ENCODE results near the gene GART.
"Not testable (repeated sequence)": the region's sequence is repeated elsewhere in the genome, so short reads cannot be mapped to it uniquely, and the experiment has no call there.

Gene GART

GRCh38 chr21:33511639-33512038 lies 30.3 kb downstream of the GART start:
- DNase-seq = no peak

GRCh38 chr21:33510826-33511225 lies 31.1 kb downstream of the GART start:
- DNase-seq = no peak

GRCh38 chr21:33507003-33507402 lies 34.9 kb downstream of the GART start:
- not testable (repeated sequence) for DNase-seq

GRCh38 chr21:33505833-33506232 lies 36.1 kb downstream of the GART start:
- no peak for DNase-seq

- no peak for DNase-seq
Observed at GRCh38 chr21:33496345-33496744, 45.6 kb downstream of the GART start.

- DNase-seq = no peak
Observed at GRCh38 chr21:33495743-33496142, 46.2 kb downstream of the GART start.

- no peak for DNase-seq
Observed at GRCh38 chr21:33493756-33494155, 48.2 kb downstream of the GART start.

- DNase-seq = no peak
Observed at GRCh38 chr21:33492571-33492970, 49.3 kb downstream of the GART start.

- peak; percentile 96 for DNase-seq
Observed at GRCh38 chr21:33491373-33492102, 50.4 kb downstream of the GART start, which contains the start of gene DNAJC28. DNAJC28 (minus strand) TSS chr21:33491716; CDS start chr21:33489393, 2,323 bp downstream.

- DNase-seq = no peak
Observed at GRCh38 chr21:33490991-33491372, 50.9 kb downstream of the GART start.

GRCh38 chr21:33488936-33489335 lies 53.0 kb downstream of the GART start:
- DNase-seq = no peak

- no peak for DNase-seq
Observed at GRCh38 chr21:33487996-33488395, 53.9 kb downstream of the GART start.

GRCh38 chr21:33481314-33481943 lies 60.5 kb downstream of the GART start:
- DNase-seq = no peak

- DNase-seq = no peak
Observed at GRCh38 chr21:33480481-33481103, 61.3 kb downstream of the GART start.

- DNase-seq = peak; percentile 96
Observed at GRCh38 chr21:33479679-33480480, 62.0 kb downstream of the GART start, which contains the start of gene TMEM50B. TMEM50B (minus strand) TSS chr21:33479974; CDS start chr21:33468885, 11,089 bp downstream.

- DNase-seq = peak; percentile 49
Observed at GRCh38 chr21:33478935-33479678, 62.8 kb downstream of the GART start.

GRCh38 chr21:33478182-33478581 lies 63.7 kb downstream of the GART start:
- DNase-seq = no peak

- no peak for DNase-seq
Observed at GRCh38 chr21:33477066-33477465, 64.9 kb downstream of the GART start.

- DNase-seq = no peak
Observed at GRCh38 chr21:33473344-33473743, 68.6 kb downstream of the GART start.

GRCh38 chr21:33470701-33471100 lies 71.2 kb downstream of the GART start:
- DNase-seq = no peak

GRCh38 chr21:33469183-33469582 lies 72.7 kb downstream of the GART start:
- not testable (repeated sequence) for DNase-seq

- no peak for DNase-seq
Observed at GRCh38 chr21:33461538-33462250, 80.2 kb downstream of the GART start.
